Stomach (tissue), 9 donors: ENCODE measurements around the gene IGF2BP3. TPM values are rescaled to one million over a fixed set of nuclear protein-coding genes. Genes with fewer than 3 reads are reported as not detected.
"Not testable (repeated sequence)": the region's sequence is repeated elsewhere in the genome, so short reads cannot be mapped to it uniquely, and the experiment has no call there.

Source experiments
- DNase-seq, 2 donors: peaks; one replicate each; pipeline versions ENCODE4 v3.0.0 to v3.0.0-alpha.2; 2013 to 2019
- H3K27ac ChIP-seq, 5 donors: fragments of 200-600 bp in 4 of 5; sonication (generic) in 4 of 5; one replicate each; pipeline ENCODE4 v1.5.1; 2013 to 2019; ENCODE audit warnings: mild to moderate bottlenecking in 1 of 5, moderate library complexity in 1 of 5
- H3K27me3 ChIP-seq, 3 donors: fragments of 200-600 bp; sonication (generic); one replicate each; pipeline ENCODE4 v1.5.1; 2017 to 2019; ENCODE audit warnings: mixed run types in 1 of 3
- H3K36me3 ChIP-seq, 4 donors: fragments of 200-600 bp; sonication (generic); 1 replicate in 3 of 4; 2 replicates in 1 of 4; pipeline ENCODE4 v1.5.1; 2016 to 2019
- H3K4me1 ChIP-seq, 4 donors: fragments of 200-600 bp; sonication (generic); one replicate each; pipeline ENCODE4 v1.5.1; 2016 to 2019
- H3K4me3 ChIP-seq, 4 donors: fragments of 200-600 bp; sonication (generic) in 3 of 4; one replicate each; pipeline ENCODE4 v1.5.1; 2016 to 2019; ENCODE audit warnings: mild to moderate bottlenecking in 1 of 4
- H3K9me3 ChIP-seq, 4 donors: fragments of 200-600 bp; sonication (generic); one replicate each; pipeline ENCODE4 v1.5.1; 2016 to 2019
- EP300 ChIP-seq: sonication (generic); formaldehyde crosslinking; IDR thresholded peaks from one replicate; pipeline ENCODE4 v1.6.1; 2017; ENCODE audit warnings: antibody characterized with exemption
- POLR2A ChIP-seq, 4 donors: fragments of 450-650 bp; IDR thresholded peaks; one replicate each; pipeline ENCODE4 v1.6.1; 2016; ENCODE audit warnings: antibody characterized with exemption in 4 of 4, control low read depth in 2 of 4, mild to moderate bottlenecking in 1 of 4, moderate library complexity in 1 of 4
- POLR2AphosphoS5 ChIP-seq, 3 donors: sonication (generic); formaldehyde crosslinking; IDR thresholded peaks; one replicate each; pipeline ENCODE4 v1.6.1; 2016; ENCODE audit warnings: antibody characterized with exemption in 3 of 3
- WGBS, 5 donors: extraction: QIAGEN DNeasy Blood & Tissue Kit in 3 of 5; methylation state at CpG; one replicate each; pipeline versions ENCODE4 v1.1.5 to v1.1.7; 2013 to 2018; 5-methylcytosine and 5-hydroxymethylcytosine counted together
- intact Hi-C: fragments of 100-400 bp; cut with DNase I; formaldehyde crosslinking; loops from one replicate; pipeline ENCODE4 v1.15.1; 2023; ENCODE audit warnings: low total_unique reads
- polyA plus RNA-seq, 3 donors: library from polyadenylated mRNA; stranded (reverse); fragments of 200-250 nt; gene quantifications; one replicate each; pipeline ENCODE4 v1.2.3, GENCODE V29; 2013
- total RNA-seq, 5 donors: library from RNA; depleted of rRNA; stranded (reverse); fragments of >200 nt; gene quantifications; one replicate each; pipeline versions ENCODE4 v1.1.0 to v1.2.3, GENCODE V29; 2014 to 2016
- TF ChIP-seq, protein P1 (sequence below), 7 experiments: fragments of 450-650 bp in 4 of 7; fragments of 200-600 bp in 3 of 7; sonication (generic) in 3 of 7; IDR thresholded peaks; one replicate each; pipeline ENCODE4 v1.5.1; 2016 to 2019; ENCODE audit warnings: antibody characterized with exemption in 7 of 7, control low read depth in 2 of 7, mild to moderate bottlenecking in 1 of 7
- donor health status: healthy with polysubstance abuse.
- donor health status: Bipolar disorder and iron deficiency.
- donor health status: healthy.

IGF2BP3 gene
- total and polyA plus RNA-seq, 8 donors: 0.43 to 61.9 (median 5.2) TPM; not detected in 4

DNA sequence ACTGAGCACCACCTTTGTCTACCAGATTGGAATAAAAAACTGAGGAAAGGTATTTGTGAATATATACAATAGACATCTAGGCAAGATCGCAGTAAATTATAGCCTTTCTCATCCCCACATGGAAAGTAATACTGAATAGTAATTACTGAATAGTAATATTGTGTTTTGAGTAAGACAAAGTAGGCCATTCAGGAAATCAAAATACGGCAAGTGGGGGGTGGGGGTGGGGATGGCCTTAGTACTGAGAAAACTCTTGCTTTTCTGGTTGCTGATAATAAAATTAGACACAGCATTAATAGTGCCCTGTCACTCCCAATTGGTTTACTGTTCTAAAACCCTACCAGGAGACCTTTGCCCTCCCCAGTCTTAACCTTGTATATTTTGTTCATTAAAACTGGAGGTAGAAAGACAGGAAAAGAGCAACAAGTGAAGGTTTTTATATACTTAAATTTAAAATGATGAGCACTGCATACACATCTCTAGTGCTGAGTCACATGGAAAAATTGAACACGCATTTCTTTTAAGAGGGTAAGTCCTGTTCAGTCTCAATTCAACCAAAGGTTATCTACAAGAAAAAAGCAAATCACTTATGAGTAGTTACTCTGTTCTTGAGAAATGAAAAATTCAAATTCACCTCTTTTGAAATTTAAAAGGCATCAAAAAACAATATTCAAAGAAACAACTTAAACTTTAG, 65.6 kb downstream of the IGF2BP3 start:
- H3K4me1 ChIP-seq: no peaks in the 10 kb centered on the region
- intact Hi-C loops: no loop called here
- WGBS, 5 donors: 65 to 75% (median 71%) methylated on average over 3 of the region's 3 CpGs
- TF ChIP-seq POLR2AphosphoS5 (IDR thresholded peaks at IDR 0.05) (no peak), EP300 (no peak), POLR2A (IDR thresholded peaks at IDR 0.05) (no peak)
- TF ChIP-seq, protein P1, sequence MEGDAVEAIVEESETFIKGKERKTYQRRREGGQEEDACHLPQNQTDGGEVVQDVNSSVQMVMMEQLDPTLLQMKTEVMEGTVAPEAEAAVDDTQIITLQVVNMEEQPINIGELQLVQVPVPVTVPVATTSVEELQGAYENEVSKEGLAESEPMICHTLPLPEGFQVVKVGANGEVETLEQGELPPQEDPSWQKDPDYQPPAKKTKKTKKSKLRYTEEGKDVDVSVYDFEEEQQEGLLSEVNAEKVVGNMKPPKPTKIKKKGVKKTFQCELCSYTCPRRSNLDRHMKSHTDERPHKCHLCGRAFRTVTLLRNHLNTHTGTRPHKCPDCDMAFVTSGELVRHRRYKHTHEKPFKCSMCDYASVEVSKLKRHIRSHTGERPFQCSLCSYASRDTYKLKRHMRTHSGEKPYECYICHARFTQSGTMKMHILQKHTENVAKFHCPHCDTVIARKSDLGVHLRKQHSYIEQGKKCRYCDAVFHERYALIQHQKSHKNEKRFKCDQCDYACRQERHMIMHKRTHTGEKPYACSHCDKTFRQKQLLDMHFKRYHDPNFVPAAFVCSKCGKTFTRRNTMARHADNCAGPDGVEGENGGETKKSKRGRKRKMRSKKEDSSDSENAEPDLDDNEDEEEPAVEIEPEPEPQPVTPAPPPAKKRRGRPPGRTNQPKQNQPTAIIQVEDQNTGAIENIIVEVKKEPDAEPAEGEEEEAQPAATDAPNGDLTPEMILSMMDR (IDR thresholded peaks at IDR 0.05): no peak
- no peak for DNase-seq
- H3K4me3 ChIP-seq: no peak overlapping the region
- no peak overlapping the region for H3K27ac ChIP-seq
- H3K36me3 ChIP-seq: no peaks in the 10 kb centered on the region
- no peaks in the 10 kb centered on the region for H3K27me3 ChIP-seq
- H3K9me3 ChIP-seq: no peaks in the 10 kb centered on the region

DNA sequence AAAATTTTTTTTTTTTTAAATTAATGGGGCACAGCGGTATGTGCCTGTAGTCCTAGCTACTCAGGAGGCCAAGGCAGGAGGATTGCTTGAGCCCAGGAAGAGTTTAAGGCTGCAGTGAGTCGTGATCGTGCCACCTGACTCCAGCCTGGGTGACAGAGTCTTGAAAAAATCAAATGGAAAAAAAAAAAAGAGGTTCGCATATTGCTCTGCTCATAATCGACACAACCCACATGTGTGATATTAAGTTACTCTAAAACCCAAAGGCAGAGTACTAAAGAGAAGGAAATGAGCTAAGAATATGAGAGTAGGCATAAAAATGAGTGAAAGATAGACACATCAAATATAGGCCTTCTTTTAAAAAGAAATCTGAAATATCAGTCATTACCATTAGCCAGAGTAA, 66.3 kb downstream of the IGF2BP3 start:
- no peaks in the 10 kb centered on the region for H3K27me3 ChIP-seq
- no peak for TF ChIP-seq POLR2AphosphoS5 (IDR thresholded peaks at IDR 0.05)
- no peak for TF ChIP-seq POLR2A (IDR thresholded peaks at IDR 0.05)
- TF ChIP-seq EP300: no peak
- TF ChIP-seq, protein P1 (IDR thresholded peaks at IDR 0.05): no peak
- H3K27ac ChIP-seq: no peak overlapping the region
- no peak overlapping the region for H3K4me3 ChIP-seq
- intact Hi-C loops: no loop called here
- WGBS, 5 donors: 87 to 94% (median 91%) methylated on average over 5 of the region's 5 CpGs
- no peak for DNase-seq
- no peaks in the 10 kb centered on the region for H3K4me1 ChIP-seq
- H3K9me3 ChIP-seq: no peaks in the 10 kb centered on the region
- H3K36me3 ChIP-seq: no peaks in the 10 kb centered on the region

DNA sequence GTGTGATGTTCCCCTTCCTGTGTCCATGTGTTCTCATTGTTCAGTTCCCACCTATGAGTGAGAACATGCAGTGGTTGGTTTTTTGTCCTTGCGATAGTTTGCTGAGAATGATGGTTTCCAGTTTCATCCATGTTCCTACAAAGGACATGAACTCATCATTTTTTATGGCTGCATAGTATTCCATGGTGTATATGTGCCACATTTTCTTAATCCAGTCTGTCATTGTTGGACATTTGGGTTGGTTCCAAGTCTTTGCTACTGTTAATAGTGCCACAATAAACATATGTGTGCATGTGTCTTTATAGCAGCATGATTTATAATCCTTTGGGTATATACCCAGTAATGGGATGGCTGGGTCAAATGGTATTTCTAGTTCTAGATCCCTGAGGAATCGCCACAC, 72.2 kb downstream of the IGF2BP3 start:
- intact Hi-C loops: not testable (repeated sequence)

DNA sequence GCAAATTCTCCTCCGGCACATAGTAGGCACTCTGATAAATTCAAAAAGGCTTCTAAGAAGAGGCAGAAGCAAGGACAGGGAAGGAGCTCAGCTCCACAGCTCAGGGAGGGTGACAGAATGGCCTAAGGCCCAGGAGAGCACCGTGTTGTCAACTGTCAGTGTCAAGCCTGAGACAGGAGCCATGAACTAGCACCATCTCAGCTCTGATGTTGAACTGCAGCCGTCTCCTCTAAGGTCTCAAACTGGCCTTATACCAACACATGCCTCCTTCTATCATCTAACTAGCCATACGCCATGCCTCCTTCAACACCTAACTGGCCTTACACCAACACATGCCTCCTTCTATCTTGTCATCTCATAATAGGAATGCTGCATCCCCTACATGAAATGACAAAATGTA, 73.0 kb downstream of the IGF2BP3 start:
- Histone ChIP-seq H3K27ac (no peak overlapping the region), H3K4me3 (no peak overlapping the region), H3K4me1 (peaks cover 0 to 18% (median 0%) of the 10 kb centered on the region in 4 donors), H3K27me3 (no peaks in the 10 kb centered on the region), H3K9me3 (no peaks in the 10 kb centered on the region), H3K36me3 (no peaks in the 10 kb centered on the region)
- TF ChIP-seq POLR2AphosphoS5 (IDR thresholded peaks at IDR 0.05): no peak
- no peak for TF ChIP-seq EP300
- TF ChIP-seq, protein P1 (IDR thresholded peaks at IDR 0.05): no peak
- no peak for TF ChIP-seq POLR2A (IDR thresholded peaks at IDR 0.05)
- no peak for DNase-seq
- intact Hi-C loops: no loop called here
- WGBS, 5 donors: 78 to 87% (median 82%) methylated on average over 4 of the region's 4 CpGs

More for the DNA sequence above, 72.2 kb downstream of the IGF2BP3 start:
- H3K4me1 ChIP-seq: peaks cover 0 to 18% (median 0%) of the 10 kb centered on the region in 4 donors
- H3K27me3 ChIP-seq, H3K36me3 ChIP-seq, H3K27ac ChIP-seq, H3K4me3 ChIP-seq, H3K9me3 ChIP-seq, DNase-seq: not testable (repeated sequence)
- WGBS, 5 donors: 93 to 100% (median 95%) methylated on average over 2 of the region's 2 CpGs
